Mononuclear cell (primary cell): Measurements from ENCODE around the gene ERGIC1. TPM values are rescaled to one million over a fixed set of nuclear protein-coding genes. Genes with fewer than 3 reads are reported as not detected.

Experiments used
- H3K27me3 ChIP-seq: 2 replicates; pipeline ENCODE4 v1.6.0; 2011; ENCODE audit warnings: low read length, control low read depth; ENCODE audit not compliant: insufficient read depth
- H3K4me1 ChIP-seq: 2 replicates; pipeline ENCODE4 v1.5.1; 2011; ENCODE audit warnings: mild to moderate bottlenecking, low read length, control low read depth; ENCODE audit not compliant: insufficient read depth
- H3K4me3 ChIP-seq: 2 replicates; pipeline ENCODE4 v1.5.1; 2011; ENCODE audit warnings: mild to moderate bottlenecking, low read length, moderate library complexity
- H3K9me3 ChIP-seq: 2 replicates; pipeline ENCODE4 v1.5.1; 2011; ENCODE audit warnings: low read depth, mild to moderate bottlenecking, control low read depth, low read length
- total RNA-seq: library from RNA; depleted of rRNA; stranded (reverse); fragments of >200 nt; gene quantifications from one replicate; pipeline ENCODE4 v1.2.3, GENCODE V29; 2012

Gene ERGIC1
- total RNA-seq, 1 donor, result 63.6 TPM

DNA sequence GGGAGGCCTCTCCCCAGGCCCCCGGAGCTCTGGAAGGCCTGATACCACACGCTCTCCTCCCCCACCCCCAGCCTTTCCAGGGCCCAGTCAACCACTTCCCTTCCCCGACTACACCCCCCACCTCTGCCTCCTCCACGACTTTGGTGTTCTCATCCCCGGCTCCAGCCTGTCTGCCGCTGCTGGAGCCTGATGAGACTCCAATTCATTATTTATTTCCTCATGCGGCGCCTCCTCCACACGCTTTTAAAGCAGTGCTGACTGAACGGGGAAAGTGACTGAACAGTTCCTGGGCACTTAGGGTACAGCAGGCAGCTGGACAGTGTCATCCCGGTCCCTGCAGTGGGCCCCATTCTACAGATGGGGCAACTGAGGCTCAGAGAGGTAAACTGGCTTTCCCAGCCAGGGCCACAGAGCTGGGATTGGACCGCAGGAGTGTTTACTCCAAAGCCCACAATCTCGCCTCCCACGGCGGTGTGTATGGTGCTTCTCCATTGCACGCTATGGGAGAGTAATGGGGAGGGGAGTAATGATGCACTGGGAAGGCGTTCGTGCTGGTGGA lies 109.3 kb downstream of the ERGIC1 start:
- H3K27me3 ChIP-seq, result no peaks in the 10 kb centered on the region
- H3K9me3 ChIP-seq, result no peaks in the 10 kb centered on the region
- no peak overlapping the region for H3K4me3 ChIP-seq
- H3K4me1 ChIP-seq, result no peaks in the 10 kb centered on the region

DNA sequence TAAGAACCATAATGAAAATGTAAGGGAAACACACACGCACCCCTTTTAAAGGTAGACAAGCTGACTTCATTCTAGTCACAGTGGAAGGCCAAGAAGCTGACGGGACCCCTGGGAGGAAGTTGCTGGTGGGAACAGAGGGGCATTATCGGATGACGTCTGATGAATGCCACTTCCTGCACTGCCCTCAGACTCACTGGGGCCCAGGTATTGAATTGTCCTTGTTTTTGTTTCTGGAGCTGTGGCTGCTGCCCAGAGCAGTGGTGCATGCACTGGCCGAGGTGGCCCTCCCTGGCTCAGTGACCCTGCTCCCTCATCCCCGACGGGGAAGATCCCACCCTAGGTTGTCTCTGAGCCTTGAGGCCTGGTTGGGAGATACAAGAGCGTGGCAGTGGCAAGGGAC lies 109.9 kb downstream of the ERGIC1 start:
- Histone ChIP-seq H3K27me3 (no peaks in the 10 kb centered on the region), H3K4me3 (no peak overlapping the region), H3K4me1 (no peaks in the 10 kb centered on the region), H3K9me3 (no peaks in the 10 kb centered on the region)

DNA sequence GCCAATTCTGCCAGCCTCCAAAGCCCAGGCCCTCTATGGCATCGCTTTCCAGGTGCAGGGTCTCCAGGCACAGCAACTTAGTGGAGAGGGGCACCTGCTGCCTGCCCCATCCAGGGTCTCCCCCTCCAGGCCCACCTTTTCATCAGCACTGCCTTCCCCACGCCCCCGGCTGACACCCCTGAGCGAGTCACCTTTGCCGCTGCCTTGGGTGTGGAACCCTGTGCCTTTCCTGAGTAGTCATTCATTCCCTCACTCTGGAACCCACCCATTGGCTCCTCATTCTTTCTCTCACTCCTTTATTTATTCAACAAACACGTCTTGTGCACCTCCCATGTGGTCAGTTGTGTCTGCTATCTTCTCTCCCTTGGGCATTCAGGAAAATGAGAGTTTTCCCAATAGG lies 110.7 kb downstream of the ERGIC1 start:
- Histone ChIP-seq H3K4me1 (no peaks in the 10 kb centered on the region), H3K4me3 (no peak overlapping the region), H3K27me3 (no peaks in the 10 kb centered on the region), H3K9me3 (no peaks in the 10 kb centered on the region)

DNA sequence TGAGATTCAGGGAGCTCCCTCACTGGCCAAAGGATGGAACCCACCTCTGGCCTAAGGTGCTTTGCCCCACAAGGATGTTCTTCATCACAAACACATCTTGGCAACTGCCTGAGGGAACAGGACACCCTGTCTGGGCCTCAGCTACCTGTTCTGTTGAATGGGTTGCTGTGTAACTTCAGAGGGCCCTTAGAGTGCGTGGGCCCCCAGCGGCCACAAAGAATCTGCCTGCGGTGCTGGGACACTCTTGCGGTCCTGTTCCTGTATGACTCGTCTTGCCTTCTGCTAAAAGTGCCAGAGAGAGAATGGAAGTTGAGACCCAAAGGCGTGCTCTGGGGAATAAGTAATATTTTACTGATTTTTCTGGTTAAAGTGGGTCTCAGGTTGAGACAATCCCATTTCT lies 111.1 kb downstream of the ERGIC1 start:
- Histone ChIP-seq H3K4me3 (no peak overlapping the region), H3K9me3 (no peaks in the 10 kb centered on the region), H3K4me1 (no peaks in the 10 kb centered on the region), H3K27me3 (no peaks in the 10 kb centered on the region)

DNA sequence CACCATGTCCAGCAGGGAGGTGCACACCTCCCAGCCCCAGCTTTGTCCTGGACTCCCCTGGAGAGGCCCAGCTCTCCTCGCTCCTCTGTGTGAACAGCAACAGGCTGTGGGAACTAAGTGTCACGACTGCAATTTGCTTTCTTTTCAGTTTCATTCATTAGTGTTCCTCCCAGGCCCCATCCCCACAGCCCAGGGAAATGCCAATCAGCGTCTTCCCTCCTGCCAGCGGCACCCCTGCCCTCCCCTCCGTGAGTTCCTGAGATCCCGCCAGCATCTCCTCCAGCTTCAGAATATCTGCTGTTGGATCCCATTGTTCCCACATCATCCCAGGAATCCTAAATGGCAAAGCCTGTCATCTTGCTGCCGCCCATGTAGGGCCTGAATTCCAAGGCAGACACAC lies 112.1 kb downstream of the ERGIC1 start:
- Histone ChIP-seq H3K4me3 (no peak overlapping the region), H3K4me1 (no peaks in the 10 kb centered on the region), H3K9me3 (no peaks in the 10 kb centered on the region), H3K27me3 (no peaks in the 10 kb centered on the region)

DNA sequence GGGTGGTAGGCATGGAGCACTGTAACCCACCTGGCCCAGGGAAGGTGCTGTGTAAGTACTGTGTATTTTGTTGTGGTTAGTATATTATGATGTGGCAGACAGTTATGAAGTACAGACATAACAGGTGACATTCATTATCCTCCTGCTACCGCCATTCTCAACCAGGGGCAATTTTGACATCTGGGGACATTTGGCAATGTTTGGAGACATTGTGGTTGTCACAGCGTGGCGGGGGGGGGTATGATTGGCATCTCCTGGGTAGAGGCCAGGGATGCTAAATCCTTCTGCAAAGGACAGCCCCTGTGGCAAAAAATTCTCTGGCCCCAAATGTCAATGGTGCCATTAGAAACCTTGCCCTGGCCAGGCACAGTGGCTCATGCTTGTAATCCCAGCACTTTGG lies 115.4 kb downstream of the ERGIC1 start:
- Histone ChIP-seq H3K4me3 (no peak overlapping the region), H3K27me3 (no peaks in the 10 kb centered on the region), H3K4me1 (no peaks in the 10 kb centered on the region), H3K9me3 (no peaks in the 10 kb centered on the region)

DNA sequence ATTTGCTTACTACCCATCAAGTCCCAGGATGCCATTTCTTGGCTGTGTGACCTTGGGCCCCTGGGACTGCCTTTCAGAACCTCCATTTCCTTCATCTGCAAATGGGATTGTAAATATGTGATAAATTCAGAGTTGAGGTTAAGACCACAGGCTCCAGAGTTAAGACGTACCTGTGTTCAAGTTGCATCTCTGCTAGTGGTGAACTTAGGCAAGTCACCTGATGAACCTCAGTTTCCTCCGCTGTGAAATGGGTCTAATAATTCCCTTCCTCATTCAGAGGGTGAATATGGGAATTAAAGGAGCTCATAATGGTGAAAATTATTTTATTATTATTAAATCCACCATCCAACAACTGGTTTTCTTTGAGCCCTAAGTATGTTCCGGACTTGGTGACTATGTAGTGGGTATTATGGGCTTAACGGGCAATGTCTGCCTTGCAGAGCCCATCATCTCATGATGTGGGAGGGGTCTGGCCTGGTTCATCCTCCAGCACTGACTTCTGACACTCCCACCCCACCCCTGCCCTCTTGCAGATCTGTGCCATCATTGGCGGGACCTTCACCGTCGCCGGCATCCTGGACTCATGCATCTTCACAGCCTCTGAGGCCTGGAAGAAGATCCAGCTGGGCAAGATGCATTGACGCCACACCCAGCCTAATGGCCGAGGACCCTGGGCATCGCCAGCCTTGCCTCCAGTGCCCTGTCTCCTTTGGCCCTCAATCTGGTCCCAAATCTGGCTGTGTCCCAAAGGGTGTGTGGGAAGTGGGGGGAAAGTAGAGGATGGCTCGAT lies 116.3 kb downstream of the ERGIC1 start:
- Histone ChIP-seq H3K9me3 (no peaks in the 10 kb centered on the region), H3K4me1 (no peaks in the 10 kb centered on the region), H3K27me3 (no peaks in the 10 kb centered on the region), H3K4me3 (no peak overlapping the region)

DNA sequence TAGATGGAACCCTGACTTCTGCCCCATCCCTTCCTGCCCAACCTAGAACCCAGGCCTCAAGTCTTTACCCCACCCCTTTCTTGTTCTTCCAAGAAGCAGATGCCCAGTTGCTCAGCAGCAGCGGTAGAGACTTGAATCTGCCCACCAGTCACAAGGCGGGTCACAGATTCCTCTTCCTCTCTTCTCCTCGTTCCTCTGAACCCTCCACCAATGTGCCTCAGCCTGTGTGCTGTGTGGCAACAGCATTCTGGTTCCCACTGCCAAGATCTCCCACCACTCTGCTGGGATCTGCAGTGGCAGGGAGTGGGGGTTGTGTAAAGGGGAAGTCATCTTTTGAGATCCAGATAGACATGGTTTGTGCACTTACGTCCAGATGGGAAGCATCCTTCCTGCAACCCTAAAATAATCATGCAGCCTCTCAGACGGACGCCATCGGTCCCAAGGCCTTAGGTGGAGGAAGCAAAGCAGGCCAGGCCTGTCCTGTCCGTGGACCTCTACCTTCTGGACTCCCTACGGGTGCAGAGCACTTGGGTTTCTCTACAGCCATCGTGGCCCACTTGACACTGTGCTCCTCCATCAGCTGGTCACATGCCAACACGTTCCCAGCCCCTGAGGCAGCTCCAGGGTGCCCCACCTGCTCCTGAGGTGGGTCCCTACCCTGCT lies 117.5 kb downstream of the ERGIC1 start:
- no peaks in the 10 kb centered on the region for H3K27me3 ChIP-seq
- no peaks in the 10 kb centered on the region for H3K9me3 ChIP-seq
- no peak overlapping the region for H3K4me3 ChIP-seq
- H3K4me1 ChIP-seq, result no peaks in the 10 kb centered on the region

DNA sequence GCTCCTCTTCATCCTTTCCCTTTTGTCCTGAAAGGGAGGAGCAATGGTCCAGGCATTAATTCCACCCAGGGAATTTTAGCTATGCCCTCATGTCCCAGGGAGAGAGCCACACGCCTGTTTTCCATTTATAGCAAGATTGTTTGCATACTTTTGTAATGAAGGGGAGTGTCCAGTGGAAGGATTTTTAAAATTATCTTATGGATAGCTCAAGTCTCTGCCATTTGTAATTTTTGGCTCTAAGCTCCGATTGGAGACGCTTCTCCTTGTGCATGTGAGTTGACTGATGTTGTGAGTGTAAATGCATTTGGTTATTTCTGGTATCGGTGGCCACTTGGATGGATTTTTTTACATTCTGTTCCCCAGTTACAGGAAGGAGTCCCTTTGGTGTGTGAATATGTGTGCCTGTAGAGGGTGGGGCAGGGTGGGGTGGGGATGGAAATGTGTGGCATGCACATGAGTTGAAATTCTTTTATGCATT lies 118.0 kb downstream of the ERGIC1 start:
- Histone ChIP-seq H3K9me3 (no peaks in the 10 kb centered on the region), H3K27me3 (no peaks in the 10 kb centered on the region), H3K4me1 (no peaks in the 10 kb centered on the region), H3K4me3 (no peak overlapping the region)

DNA sequence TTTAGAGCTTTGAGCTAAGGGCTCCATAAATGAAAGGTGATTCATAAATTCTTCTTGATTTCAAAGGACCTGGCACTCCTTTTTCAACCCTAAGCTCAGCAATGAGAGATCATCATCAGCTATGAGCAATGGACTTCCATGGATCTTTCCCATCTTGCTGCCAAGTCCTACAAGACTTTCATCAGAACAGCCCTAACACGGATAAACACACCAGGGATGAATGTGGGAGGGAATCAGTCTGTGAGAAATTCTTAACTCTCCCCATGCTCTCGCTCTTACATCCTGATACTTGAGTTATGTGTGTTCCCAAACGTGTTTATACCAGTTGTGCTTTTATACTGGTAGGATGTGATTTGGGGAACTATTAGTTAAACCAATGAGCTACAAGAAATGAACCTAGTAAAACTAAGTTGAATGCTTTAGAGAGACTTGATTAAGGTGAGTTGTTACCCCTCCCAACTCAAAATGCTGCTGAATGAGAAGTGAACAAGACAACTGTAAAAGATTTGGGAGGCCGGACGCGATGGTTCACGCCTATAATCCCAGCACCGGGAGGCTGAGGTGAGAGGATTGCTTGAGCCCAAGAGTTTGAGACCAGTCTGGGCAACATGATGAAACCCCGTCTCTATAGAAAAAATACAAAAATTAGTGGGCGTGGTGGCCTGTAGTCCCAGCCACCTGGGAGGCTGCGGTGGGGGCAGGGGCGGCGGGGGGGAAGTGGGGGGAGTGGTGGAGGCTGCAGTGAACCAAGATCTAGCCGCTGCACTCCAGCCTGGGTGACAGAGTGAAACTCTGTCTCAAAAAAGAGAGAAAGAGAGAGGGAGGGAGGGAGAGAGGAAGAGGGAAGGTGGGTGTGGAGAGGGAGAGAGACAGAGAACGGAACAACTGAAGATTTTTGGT lies 120.0 kb downstream of the ERGIC1 start:
- Histone ChIP-seq H3K4me3 (no peak overlapping the region), H3K9me3 (no peaks in the 10 kb centered on the region)

DNA sequence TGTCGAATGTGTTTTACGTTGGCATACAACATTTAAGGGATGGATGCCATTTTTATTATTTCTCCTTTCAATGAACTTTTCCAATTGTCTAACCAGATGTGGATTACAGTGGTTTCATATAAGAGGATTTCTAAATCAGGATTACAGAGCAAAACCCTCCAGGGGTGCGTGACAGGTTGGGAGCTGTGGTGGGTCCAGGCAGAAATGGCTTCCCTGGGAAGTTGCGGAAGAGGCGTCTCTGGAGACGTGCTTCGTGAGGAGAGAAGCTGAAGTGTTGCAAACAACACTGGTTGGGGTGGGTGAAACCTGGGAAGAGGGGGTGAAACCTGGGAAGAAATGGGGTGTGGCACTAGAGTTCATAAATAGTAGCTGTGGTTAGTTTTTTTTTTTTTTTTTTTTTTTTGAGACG lies 120.7 kb downstream of the ERGIC1 start:
- Histone ChIP-seq H3K27me3 (no peaks in the 10 kb centered on the region), H3K4me3 (no peak overlapping the region), H3K4me1 (peaks cover 10% of the 10 kb centered on the region), H3K9me3 (no peaks in the 10 kb centered on the region)

More for the DNA sequence above, 120.0 kb downstream of the ERGIC1 start:
- Histone ChIP-seq H3K4me1 (peaks cover 7% of the 10 kb centered on the region), H3K27me3 (no peaks in the 10 kb centered on the region)

DNA sequence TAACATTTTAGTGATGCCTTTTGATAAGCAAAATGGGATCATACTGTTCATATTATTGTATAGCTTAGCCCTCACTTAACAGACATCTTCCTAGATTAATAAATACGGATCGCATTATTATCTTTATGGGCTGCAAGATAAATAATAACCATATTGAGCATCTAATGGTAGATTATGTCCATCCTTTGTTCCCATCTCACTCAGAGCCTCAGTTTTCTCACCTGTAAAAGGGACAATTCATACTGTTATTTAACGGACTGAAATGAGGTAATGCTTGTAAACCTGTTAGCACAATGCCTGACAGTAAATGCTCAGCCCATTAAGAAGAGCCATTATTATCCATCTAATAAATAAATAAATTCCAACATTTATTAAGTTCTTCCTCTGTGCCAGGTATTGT lies 122.2 kb downstream of the ERGIC1 start:
- H3K4me1 ChIP-seq, result peaks cover 17% of the 10 kb centered on the region
- H3K27me3 ChIP-seq, result no peaks in the 10 kb centered on the region
- no peaks in the 10 kb centered on the region for H3K9me3 ChIP-seq
- H3K4me3 ChIP-seq, result no peak overlapping the region

DNA sequence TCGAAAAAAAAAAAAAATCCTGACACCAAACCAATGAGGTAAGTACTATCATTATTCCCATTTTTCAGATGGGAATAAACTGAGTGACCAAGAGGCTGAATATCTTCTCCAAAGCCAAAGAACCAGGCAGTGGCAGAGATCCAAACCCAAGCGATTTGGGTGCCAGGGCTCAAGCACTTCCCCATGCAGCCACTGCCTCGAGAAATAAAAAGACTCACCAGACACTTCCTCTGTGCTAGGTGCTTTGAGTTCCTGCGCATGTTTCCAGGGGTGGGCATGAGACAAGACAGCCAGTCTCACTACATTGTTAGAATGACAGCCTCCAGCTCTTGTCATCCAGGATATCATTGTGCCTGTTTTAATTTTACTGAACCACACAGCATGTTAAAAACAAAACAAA lies 122.9 kb downstream of the ERGIC1 start:
- Histone ChIP-seq H3K4me3 (no peak overlapping the region), H3K9me3 (no peaks in the 10 kb centered on the region), H3K4me1 (peaks cover 17% of the 10 kb centered on the region), H3K27me3 (no peaks in the 10 kb centered on the region)

DNA sequence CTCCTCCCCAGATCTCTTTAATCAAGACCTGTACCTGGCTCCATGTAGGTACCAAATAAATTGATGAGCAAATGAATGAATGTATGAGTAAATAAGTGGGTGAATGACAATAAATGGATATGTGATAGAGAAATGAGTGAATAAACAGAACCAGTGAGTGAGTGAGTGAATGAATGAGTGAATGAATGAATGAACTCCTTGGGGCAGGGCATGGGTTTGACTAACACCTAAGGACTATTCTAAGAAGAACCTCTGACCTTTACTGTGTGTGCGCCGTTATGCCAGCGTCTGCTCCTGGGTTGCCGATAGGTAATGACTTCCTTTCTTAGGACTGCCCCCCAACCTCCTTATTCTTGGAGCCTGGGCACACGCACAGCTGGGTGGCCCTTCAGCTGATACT lies 123.4 kb downstream of the ERGIC1 start:
- Histone ChIP-seq H3K27me3 (no peaks in the 10 kb centered on the region), H3K9me3 (no peaks in the 10 kb centered on the region), H3K4me1 (peaks cover 17% of the 10 kb centered on the region), H3K4me3 (no peak overlapping the region)
